IPS-20b (cell line): ENCODE data around the gene NECAB3.

Experiments
- H3K27ac ChIP-seq: one replicate; pipeline ENCODE4 v1.5.1; 2013; ENCODE audit warnings: low read length
- H3K27me3 ChIP-seq: 2 replicates; pipeline ENCODE4 v1.6.1; 2013; ENCODE audit warnings: mild to moderate bottlenecking, low read length, inconsistent platforms; ENCODE audit not compliant: insufficient read depth
- H3K36me3 ChIP-seq: 2 replicates; pipeline ENCODE4 v1.6.1; 2013; ENCODE audit warnings: low read depth, mild to moderate bottlenecking, inconsistent platforms, low read length, moderate library complexity; ENCODE audit not compliant: insufficient read depth
- H3K4me1 ChIP-seq: 2 replicates; pipeline ENCODE4 v1.6.1; 2013; ENCODE audit warnings: mild to moderate bottlenecking, control low read depth, inconsistent platforms, low read length, moderate library complexity; ENCODE audit not compliant: insufficient read depth
- H3K4me3 ChIP-seq: 2 replicates; pipeline ENCODE4 v1.5.1; 2013; ENCODE audit warnings: mild to moderate bottlenecking, low read length, inconsistent platforms
- H3K9ac ChIP-seq: 2 replicates; pipeline ENCODE4 v1.6.1; 2013; ENCODE audit warnings: low read depth, mild to moderate bottlenecking, inconsistent platforms, low read length, moderate library complexity
- H3K9me3 ChIP-seq: 2 replicates; pipeline ENCODE4 v1.6.1; 2013; ENCODE audit warnings: mild to moderate bottlenecking, low read depth, low read length, inconsistent platforms; ENCODE audit not compliant: insufficient read depth

NECAB3 gene

DNA sequence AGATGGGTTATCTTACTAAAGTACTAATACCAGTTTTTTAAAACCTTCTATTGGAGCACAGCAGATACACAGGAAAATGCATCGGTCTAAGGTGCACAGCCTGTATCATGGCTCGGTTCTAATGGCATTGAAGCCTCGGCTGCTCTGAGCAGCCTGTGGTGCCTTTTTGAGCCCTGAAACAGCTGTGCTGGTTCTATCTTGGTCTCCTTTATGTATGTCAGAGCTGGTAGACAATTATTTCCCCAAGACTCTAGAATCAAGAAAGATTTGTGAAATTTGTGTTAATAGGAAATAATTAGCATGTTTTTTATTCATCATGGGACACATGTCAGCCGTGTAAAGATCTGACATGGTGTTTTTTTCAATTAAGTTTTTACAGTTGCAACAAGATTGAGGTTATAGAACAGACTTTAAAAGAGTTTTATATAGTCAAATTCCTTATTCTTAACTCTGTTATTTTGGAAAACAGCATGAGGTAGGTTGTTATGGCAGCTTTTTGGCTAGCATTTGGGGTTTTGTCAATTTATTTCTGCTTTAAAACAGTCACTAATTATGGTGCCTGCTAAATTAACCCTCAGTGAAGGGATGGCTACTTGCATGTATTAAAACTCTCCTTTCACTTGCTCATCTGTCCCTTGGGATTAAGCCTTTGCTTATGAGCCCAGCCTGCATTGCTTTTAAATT, 52.4 kb downstream of the NECAB3 start:
- Histone ChIP-seq H3K9ac (no peak overlapping the region), H3K27me3 (no peaks in the 10 kb centered on the region), H3K36me3 (peaks cover 9% of the 10 kb centered on the region), H3K4me3 (no peak overlapping the region), H3K4me1 (no peaks in the 10 kb centered on the region), H3K27ac (no peak overlapping the region), H3K9me3 (no peaks in the 10 kb centered on the region)

GRCh38 chr20:33612001-33612400, 62.2 kb downstream of the NECAB3 start:
- Histone ChIP-seq H3K4me3 (no peak overlapping the region), H3K27ac (no peak overlapping the region), H3K9ac (no peak overlapping the region), H3K4me1 (no peaks in the 10 kb centered on the region), H3K9me3 (no peaks in the 10 kb centered on the region), H3K27me3 (no peaks in the 10 kb centered on the region), H3K36me3 (peaks cover 33% of the 10 kb centered on the region)

DNA sequence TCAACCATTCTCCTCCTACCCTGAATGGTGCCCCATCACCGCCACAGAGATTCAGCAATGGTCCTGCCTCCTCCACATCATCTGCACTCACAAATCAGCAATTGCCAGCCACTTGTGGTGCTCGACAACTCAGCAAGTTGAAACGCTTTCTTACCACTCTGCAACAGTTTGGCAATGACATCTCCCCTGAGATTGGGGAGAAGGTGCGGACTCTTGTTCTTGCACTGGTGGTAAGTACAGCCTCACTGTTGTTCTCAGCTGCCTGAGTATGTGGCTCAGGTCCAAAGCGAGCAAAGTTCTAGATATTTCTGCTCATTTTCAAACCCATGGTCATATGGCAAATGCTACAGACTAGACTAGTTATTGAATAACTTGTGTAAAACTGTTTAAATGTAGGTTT, 63.1 kb downstream of the NECAB3 start:
- no peak overlapping the region for H3K4me3 ChIP-seq
- peaks cover 33% of the 10 kb centered on the region for H3K36me3 ChIP-seq
- H3K9ac ChIP-seq: no peak overlapping the region
- H3K27me3 ChIP-seq: no peaks in the 10 kb centered on the region
- no peaks in the 10 kb centered on the region for H3K9me3 ChIP-seq
- H3K27ac ChIP-seq: no peak overlapping the region
- no peaks in the 10 kb centered on the region for H3K4me1 ChIP-seq

DNA sequence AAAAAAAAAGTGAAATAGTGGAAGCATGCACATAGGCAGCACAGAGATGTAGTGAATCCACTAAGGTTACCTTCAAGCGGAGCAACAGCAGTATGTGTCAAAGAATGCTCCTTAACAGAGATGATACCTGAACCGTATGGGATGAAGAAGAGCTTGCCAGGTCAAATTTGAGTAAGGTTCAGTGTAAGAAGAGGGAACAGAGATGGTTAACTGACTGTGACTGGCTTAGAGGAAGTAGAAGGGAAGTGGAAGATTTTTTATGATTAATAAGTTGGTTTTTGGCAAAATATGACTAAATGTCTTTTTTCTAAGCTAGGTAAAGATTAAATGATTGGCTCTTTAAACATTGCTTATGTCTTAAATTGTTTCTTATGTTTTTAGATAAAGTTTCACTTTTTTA, 64.7 kb downstream of the NECAB3 start:
- H3K9ac ChIP-seq: no peak overlapping the region
- H3K27ac ChIP-seq: no peak overlapping the region
- no peaks in the 10 kb centered on the region for H3K9me3 ChIP-seq
- no peaks in the 10 kb centered on the region for H3K27me3 ChIP-seq
- H3K36me3 ChIP-seq: peaks cover 27% of the 10 kb centered on the region
- H3K4me1 ChIP-seq: no peaks in the 10 kb centered on the region
- no peak overlapping the region for H3K4me3 ChIP-seq
